ENCODE measurements around the gene GPX4. TPM values are rescaled to one million over a fixed set of nuclear protein-coding genes. Genes with fewer than 3 reads are reported as not detected.

Gene GPX4
- total and polyA plus RNA-seq, 3 donors from 2014 or later = 1,153 to 1,893 (median 1,773) TPM

DNA sequence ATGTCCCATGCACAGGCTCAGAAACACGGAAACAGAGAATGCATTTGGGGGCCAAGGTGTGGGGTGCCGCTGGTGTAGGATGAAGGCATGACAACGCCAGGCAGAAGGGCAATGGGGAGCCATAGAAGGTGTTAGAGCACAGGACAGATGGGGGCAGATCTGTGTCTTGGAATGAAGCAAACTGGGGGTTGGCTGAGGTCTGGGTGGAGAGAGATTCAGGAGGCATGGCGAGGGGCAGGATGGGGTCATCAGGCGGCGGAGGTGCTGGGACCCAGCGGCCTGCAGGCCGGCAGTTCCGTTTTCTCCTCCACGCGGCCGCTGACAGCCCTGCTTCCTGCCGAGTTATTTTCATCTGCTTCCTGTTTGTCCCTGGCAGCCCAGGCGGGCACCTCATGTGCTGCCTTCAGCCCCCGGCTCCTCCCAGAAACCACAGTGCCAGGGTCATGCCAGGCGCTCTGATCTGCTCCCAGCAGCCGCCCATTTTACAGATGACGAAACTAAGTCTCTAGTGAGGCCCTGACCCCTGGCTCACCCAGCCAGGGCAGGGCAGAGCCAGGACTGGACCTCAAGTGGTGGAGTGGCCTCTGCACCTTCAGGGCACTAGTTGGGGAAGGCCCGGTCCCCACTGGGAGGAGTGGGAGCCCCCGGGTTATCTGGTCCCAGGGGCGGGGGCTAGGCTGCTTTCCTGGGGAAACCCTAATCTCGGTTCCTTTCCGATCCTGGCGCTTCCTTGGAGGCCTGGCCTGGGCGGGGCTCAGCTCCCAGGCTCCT, 34.6 kb upstream of the GPX4 start:
- no peaks in the 10 kb centered on the region for H3K36me3 ChIP-seq (ENCODE audit: low read depth, missing control alignments)
- TF ChIP-seq, protein P1, sequence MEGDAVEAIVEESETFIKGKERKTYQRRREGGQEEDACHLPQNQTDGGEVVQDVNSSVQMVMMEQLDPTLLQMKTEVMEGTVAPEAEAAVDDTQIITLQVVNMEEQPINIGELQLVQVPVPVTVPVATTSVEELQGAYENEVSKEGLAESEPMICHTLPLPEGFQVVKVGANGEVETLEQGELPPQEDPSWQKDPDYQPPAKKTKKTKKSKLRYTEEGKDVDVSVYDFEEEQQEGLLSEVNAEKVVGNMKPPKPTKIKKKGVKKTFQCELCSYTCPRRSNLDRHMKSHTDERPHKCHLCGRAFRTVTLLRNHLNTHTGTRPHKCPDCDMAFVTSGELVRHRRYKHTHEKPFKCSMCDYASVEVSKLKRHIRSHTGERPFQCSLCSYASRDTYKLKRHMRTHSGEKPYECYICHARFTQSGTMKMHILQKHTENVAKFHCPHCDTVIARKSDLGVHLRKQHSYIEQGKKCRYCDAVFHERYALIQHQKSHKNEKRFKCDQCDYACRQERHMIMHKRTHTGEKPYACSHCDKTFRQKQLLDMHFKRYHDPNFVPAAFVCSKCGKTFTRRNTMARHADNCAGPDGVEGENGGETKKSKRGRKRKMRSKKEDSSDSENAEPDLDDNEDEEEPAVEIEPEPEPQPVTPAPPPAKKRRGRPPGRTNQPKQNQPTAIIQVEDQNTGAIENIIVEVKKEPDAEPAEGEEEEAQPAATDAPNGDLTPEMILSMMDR (IDR thresholded peaks at IDR 0.05) = no peak
- TF ChIP-seq POLR2A (IDR thresholded peaks at IDR 0.05) = no peak
- no peaks in the 10 kb centered on the region for H3K9me3 ChIP-seq
- H3K27ac ChIP-seq = no peak overlapping the region
- 62 to 67% methylated on average over 21 to 25 of the region's 25 CpGs for WGBS, 2 donors
- peak; percentile 51 for DNase-seq
- H3K27me3 ChIP-seq = peaks cover 4% of the 10 kb centered on the region
- intact Hi-C loops (cut with DNase I; ENCODE audit: low total_unique reads) = no loop called here
- no peak overlapping the region for H3K4me3 ChIP-seq
- H3K4me1 ChIP-seq = peaks cover 4% of the 10 kb centered on the region

DNA sequence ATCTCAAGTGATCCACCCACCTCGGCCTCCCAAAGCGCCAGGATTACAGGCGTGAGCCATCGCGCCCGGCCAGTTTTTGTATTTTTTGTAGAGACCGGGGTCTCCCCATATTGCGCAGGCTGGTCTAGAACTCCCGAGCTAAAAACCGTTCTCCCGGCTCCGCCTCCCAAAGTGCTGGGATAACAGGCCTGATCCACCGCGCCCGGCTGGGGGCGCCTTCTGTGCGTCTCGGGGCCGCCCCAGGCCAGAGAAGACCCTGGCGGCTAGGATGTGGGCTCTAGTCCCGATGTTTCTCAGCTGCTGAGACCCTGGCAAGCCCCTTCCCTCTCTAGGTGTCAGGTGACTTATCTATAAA, 33.2 kb upstream of the GPX4 start:
- TF ChIP-seq POLR2A (IDR thresholded peaks at IDR 0.05) = no peak
- TF ChIP-seq, protein P1 (IDR thresholded peaks at IDR 0.05) = no peak
- peaks cover 4% of the 10 kb centered on the region for H3K4me1 ChIP-seq
- H3K9me3 ChIP-seq = no peaks in the 10 kb centered on the region
- H3K36me3 ChIP-seq (ENCODE audit: low read depth, missing control alignments) = no peaks in the 10 kb centered on the region
- H3K4me3 ChIP-seq = no peak overlapping the region
- WGBS, 2 donors = 9 to 11% methylated on average over 20 to 21 of the region's 21 CpGs
- no peak overlapping the region for H3K27ac ChIP-seq
- DNase-seq = no peak
- peaks cover 4% of the 10 kb centered on the region for H3K27me3 ChIP-seq
- intact Hi-C loops (cut with DNase I; ENCODE audit: low total_unique reads) = no loop called here

DNA sequence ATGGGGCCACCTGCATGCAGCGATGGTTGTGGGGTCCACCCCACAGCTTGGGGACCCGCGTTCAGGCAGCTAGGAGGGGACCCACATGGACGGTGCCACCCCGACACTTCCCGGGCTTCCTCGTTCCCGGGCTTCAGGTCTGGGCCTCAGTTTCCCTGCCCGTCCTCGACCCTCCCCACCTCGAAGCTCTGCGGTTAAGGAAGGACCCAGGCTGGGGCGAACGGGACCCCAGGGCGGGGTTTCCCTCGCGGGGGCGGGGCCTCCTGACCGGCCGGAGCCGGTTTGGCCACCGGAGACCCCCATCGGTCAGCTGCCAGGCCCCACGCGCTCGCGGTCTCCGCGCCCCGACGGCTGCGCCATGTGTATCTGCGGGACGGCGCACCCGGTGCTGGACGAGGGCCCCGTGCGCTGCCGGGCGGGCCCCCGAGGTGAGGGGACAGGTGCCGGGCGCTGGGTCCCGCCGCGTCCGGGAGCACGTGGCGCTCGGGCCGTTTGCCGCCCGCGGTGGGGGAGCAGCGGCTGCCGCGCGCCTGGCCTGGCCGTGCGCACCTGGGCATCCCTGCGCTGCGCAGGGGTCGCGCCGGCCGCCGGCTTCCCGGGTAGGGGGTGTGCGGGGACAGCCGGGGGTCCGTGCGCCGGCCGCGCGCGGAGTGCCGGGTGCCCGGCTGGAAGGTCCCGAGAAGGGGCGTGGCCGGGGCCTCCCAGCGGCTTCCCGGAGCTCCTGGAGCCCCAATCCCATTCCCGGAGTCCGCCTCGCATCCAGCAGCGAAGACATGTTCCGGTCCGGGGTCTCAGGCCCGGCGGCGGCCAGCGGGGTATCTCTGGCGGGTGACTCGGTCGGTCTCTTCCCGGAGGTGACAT, 32.6 kb upstream of the GPX4 start:
- Histone ChIP-seq H3K27ac (no peak overlapping the region), H3K9me3 (no peaks in the 10 kb centered on the region), H3K36me3 (ENCODE audit: low read depth, missing control alignments) (no peaks in the 10 kb centered on the region), H3K4me3 (peak overlapping the region in 1 of 2 donors; percentile 24), H3K4me1 (peaks cover 4% of the 10 kb centered on the region), H3K27me3 (peaks cover 4% of the 10 kb centered on the region)
- DNase-seq = no peak
- TF ChIP-seq, protein P1 (IDR thresholded peaks at IDR 0.05) = no peak
- TF ChIP-seq POLR2A (IDR thresholded peaks at IDR 0.05) = no peak
- WGBS, 2 donors = 4 to 17% methylated on average over 5 to 69 of the region's 99 CpGs
- intact Hi-C loops (cut with DNase I; ENCODE audit: low total_unique reads) = no loop called here

DNA sequence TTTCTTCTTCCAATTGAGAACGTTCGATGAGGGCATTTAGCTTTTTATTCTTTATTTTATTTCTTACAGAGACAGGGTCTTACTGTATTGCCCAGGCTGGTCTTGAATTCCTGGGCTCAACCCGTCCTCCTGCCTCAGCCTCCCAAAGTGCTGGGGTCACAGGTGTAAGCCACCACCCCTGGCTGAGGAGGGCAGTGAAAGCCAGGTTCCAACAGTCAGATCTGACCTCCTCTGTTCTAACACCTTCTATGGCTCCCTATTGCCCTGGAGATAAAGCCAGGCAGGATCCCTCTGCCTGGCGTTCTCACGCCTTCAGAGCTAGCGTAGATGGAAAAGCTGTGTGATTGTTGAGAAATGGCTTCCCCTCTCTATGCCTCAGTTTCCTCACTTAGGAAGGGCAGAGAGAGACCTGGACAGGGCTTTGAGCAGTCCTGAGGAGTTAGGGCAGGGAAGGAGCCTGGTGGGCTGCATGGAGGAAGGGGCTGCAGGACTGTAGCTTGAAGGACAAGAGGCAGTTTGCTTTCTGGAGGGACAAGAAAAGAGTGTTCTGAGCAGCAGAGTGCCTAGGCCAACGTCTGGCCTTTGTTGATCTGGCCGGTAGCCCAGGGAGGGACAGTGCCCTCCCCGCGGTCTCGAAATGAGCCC, 31.3 kb upstream of the GPX4 start:
- Histone ChIP-seq H3K9me3 (no peaks in the 10 kb centered on the region), H3K4me1 (no peaks in the 10 kb centered on the region), H3K36me3 (ENCODE audit: low read depth, missing control alignments) (no peaks in the 10 kb centered on the region), H3K27me3 (peaks cover 4% of the 10 kb centered on the region), H3K4me3 (no peak overlapping the region), H3K27ac (no peak overlapping the region)
- WGBS, 2 donors = 76 to 85% methylated on average over 10 to 11 of the region's 11 CpGs
- intact Hi-C loops (cut with DNase I; ENCODE audit: low total_unique reads) = no loop called here
- no peak for TF ChIP-seq POLR2A (IDR thresholded peaks at IDR 0.05)
- TF ChIP-seq, protein P1 (IDR thresholded peaks at IDR 0.05) = no peak
- DNase-seq = no peak

All from testis (tissue), 3 donors.